Limb (tissue), 2 donors: ENCODE measurements around the gene PPIB.
A peak's percentile ranks its signal among the peaks of the same experiment; 100 is the strongest.

Experiments
- DNase-seq, 2 donors: peaks; one replicate each; pipeline ENCODE4 v3.0.0-alpha.2; 2016; ENCODE audit errors: extremely low spot score in 2 of 2

Gene PPIB

DNA sequence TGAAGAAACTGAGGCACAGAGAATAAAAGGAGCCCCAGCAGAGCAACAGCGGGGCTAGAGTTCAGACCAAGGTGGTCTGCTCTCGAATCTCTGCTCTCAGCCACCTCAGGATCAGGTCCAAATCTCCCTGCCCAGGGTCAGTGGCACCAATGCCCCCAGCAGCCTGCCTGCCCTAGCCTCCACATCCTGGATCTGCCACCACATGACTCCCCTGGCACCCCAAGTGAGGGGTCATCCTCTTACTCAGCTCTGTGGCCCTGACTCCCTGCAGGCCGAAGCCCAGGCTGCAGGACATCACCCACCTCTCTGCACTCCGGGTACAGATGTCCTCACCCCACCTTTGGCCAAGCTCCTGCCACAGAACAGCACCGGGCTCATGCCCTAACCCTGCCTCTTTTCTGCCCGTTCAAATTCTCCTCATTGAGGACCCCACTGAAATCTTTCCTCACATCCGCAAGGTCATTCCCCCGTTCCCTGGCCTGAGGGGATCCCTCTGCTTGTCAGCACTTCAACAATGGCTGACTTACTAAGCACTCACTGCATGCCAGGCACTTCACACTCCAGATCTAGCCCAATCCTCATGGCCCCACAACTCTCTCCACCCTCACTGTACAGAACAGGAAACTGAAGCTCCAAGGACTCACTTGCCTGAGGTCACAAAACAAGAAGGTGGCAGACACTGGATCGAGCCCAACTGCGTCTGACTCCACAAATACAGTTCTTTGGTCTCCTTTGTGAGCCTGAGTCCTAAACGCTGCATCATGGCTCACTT is 4.3 kb downstream of the PPIB start:
- DNase-seq = no peak

DNA sequence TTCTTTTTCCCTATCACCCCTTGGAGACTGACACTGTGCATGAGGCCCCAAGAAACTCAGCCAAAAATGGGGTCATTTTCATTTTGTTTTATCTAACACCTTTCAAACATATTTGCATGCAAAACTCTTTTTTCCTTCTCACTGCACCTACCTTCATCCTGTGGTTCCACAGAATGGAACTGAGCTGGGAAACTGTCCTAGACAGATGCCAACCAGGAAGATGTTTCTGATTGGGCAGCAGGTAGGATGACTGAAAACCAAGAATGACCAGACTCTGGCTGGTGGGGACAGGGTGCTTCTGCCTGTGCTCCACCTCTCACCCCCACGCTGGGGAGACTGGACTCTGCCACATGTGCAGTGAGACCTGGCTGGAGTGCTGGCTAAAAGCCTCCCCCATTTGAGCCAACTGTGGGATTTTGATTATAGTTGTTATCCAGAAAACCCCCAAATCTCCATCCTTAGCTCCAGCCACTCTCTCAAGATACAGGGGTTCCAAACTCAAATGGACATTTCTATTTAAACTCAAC is 5.2 kb downstream of the PPIB start:
- no peak for DNase-seq

- no peak for DNase-seq
These were observed 6.0 kb downstream of the PPIB start for GRCh38 chr15:64156652-64157331.

DNA sequence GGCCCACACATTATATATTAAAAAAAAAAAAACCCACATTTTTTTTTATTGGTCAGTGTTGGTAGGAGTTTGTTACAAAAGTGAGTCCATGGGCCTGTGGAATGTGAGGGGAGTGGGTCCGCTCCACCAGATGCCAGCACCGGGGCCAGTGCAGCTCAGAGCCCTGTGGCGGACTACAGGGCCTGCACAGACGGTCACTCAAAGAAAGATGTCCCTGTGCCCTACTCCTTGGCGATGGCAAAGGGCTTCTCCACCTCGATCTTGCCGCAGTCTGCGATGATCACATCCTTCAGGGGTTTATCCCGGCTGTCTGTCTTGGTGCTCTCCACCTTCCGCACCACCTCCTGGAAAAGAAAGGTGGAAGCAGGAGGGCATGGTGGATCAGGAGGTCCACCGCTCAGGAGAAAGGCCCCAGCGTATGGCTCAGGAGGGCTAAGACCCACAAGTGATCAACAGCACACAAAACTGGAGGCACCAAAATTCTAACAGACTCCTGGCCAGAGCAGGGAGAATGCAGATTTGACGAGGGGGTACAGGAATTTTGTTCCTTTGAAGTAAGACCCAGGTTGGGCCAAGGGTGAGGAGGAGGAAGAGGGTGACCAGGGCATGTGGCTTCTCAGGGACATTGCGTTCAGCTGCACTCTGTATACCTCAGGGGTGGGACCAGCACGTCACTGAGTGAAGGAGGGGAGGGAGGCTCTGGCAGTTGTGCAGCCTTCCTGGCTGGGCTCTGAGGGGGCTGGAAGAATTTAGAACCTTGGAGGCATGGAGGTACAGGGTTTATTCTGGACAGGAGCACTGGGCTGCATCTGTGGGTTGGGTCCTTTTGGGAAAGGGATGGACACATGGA is 6.8 kb downstream of the PPIB start:
- no peak for DNase-seq

DNA sequence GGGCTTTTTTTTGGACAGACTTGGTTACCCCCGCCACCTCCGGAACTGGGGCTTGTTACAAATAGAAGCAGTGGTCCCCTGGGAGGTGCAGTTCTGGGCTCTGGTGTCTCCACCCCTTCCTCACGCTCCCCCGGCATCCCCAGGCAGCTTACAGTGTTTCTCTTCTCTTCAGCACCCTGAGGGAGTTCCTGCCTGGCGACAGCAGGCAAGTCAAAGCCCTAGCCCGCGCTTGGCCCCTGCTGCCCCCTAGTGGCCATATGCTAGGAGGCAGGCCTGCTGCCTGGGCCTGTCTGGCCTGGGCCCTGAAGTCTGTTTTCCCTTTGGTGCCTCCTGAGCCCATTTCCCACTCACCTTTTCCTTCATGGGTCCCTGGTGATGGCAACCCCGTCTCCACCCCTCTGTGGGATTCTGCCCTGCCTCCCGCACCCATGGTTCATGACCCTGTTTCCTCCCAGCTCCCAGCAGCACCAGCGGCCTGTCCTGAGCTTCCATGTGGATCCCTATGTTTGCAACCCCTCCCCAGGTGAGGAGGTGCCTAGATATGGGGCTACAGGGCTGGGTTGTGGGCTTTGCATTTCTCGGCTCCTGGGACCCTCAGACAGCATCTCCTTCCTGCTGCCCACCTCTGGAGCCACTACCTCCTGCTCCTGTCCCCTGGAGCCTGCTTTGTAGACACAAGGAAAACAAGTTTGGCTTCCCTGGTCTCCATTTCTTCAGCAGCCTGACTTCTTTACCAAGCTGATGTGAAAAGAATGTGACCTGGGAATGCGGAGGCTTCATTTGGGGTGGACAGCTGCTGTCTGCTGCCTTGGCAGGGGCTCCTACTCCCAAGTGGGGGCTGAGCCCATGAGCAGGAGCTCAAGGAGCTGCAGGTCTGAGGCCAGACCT is 9.1 kb downstream of the PPIB start:
- DNase-seq = peak; percentile 81 to 94

GRCh38 chr15:64152507-64153387 is 10.1 kb downstream of the PPIB start:
- peak in 1 of 2 donors; percentile 58 for DNase-seq

DNA sequence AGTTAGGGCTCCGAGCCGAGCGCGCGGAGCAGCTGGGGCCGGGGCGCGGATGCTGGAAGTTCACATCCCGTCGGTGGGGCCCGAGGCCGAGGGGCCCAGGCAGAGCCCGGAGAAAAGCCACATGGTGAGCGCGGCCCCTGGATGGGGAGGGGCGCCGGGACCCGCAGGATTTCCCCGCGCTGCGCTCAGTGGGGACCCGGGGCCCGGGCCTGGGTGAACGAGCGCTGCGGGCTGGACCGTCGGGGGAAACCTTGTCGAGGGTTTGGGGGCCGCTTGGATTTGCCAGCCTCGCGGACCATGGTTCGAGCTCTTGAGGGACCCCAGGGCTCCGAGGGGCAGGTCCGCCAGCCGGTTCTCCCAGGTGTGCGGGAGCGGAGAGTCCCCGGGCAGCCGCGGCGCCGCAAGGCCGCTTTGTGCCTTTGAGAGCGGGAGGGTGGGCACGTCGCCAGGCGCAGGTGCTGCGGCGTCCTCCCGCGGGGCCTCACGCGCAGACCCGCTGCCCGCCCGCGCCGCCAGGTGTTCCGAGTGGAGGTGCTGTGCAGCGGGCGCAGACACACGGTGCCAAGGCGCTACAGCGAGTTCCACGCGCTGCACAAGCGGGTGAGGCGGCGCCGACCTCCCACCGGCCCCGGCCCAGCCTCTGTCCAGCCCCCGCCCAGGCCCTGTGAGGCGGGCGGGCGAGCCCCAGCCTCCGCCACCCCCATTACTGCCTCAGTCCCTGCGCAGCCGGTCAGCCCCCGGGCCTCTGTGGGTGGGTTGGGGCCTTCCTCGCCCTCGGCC is 10.9 kb downstream of the PPIB start, which contains the start of gene SNX22:
Gene SNX22 (plus strand): TSS at position 5 of the 780 bp plus-strand sequence. CDS start 45 bp downstream, at position 50.
- DNase-seq = peak in 1 of 2 donors; percentile 58

DNA sequence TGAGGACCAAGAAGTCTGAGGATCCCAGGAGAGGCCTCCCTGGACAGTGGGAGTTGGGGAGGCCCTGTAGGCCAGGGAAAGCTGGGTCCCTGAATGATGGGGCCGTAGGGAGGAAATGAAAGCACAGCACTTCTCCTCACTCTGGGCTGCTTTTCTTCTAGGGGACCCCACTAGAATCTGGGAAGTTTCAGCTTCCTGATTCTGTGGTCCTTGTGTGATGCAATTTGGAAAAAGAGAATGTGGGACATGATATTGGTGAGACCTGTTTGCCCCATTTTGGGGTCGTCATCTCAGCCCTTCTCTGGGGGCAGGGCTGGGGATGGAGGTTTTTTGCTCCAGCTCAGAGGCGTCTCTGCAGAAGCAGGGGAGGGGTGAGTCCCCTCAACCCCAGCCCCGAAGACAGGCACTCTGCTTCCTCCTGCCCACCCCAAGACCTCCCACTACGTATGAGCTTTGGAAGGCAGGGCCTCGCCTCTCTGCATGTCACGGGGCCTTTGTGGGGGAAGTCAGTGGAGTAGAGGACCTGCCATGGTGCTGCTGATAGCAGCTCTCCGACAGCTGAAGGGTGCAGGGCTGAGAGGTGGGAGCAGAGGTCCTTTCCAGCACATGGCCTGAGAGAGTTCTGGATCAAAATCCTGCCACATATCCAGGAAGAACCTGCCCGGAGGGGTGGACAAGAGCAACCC is 12.8 kb downstream of the PPIB start:
- no peak for DNase-seq

DNA sequence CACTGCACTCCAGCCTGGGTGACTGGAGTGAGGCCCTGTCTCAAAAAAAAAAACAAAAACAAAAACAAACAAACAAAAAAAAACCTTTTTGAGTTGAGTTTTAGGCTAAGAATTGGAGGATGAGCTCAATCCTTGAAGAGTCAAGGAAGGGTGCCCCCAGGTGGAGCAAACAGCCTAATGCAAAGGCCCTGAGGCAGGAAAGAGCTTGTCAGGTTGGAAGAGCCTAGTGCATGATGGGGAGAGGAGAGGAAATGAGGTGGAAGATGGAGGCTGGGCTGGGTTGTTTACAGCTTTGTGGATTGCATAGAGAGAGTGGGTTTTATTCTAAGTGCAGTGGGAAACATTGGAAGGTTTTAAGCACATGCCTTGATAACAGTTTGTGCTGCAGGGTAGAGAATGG is 13.4 kb downstream of the PPIB start:
- DNase-seq = no peak

DNA sequence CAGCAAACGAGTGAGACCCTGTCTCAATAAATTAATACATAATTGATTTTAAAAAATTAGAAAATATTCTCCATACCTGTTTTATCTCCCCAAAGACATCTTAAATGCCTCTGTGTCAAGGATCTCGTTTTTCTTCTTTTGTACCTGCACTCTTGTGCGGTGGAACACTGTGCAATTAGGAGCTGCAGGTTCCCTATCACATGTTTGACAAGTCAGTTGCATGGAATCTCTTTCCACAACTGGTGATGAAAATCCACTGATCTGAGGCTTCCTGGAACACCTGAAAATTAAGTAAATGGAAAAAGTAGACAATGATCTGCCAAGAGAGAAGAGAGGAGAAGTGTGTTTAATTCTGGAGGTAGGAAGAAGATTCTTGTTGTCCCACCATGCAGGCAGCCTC is 14.2 kb downstream of the PPIB start:
- DNase-seq = no peak

DNA sequence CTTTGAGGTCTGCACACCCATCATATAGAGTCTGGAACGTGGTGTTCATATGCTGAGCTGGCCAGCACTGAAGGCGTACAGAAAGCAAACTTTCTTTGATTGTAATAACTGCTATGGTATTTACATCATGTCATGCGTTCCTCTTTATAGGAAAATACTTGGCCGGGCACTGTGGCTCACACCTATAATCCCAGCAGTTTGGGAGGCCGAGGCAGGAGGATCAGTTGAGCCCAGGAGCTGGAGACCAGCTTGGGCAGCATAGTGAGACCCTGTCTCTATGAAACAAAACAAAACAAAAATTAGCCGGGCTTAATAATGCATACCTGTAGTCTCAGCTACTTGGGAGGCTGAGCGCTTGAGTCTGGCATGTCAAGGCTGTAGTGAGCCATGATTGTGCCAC is 14.7 kb downstream of the PPIB start:
- no peak for DNase-seq

DNA sequence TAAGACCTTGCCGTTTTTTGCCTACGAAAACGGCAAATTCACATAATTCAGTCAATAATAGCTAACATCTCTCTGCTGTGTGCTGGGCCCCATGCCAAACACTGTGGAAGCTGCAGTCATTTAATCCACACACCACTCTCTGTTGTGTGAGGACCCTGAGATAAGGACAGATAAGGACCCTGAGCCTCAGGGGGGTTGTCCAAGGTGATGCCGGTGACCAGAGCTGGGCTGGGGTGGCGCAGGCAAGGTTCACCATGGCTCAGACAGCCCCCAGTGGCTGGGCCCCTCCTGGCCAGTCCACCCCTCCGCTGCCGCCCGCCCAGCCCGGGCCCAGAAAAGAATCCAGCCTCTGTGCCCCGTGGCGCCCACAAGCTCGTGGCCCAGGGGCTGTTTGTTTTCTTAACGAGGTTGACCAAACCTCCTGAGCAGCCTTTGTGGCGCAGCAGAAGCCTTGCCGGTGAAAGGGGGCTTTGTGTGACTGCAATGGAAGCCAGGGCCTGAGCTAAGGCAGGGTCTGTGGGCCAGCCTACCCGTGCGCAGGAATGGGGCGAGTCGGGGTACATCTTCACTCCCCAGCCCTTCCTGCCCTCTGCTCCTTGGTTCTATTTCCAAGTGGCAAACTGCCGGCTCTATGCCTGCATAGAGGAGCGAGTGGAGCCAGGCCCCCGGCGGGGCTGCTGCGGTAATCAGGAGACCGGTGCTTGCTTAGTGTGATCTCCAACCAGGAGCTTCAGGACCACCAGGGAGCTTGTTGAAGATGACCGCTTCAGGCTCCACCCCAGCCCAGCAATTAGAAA is 15.7 kb downstream of the PPIB start:
- peak in 1 of 2 donors; percentile 59 for DNase-seq

DNA sequence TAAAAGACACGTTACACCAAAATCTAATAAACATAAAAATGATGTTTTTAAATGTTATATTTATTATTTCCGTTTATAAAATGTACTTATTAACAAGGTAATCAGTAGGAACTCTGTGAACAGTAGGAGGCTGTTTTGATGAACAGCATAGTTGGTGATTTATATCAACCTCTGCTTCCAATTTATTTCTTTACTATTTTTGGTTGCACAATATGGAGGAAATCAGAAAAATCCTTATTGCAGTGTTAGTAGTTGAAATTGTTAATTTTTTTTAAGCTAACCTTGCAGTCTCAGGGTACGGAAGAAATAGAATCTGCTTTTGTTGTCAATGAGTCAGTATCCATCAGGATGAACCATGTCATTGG is 16.3 kb downstream of the PPIB start:
- DNase-seq = no peak

DNA sequence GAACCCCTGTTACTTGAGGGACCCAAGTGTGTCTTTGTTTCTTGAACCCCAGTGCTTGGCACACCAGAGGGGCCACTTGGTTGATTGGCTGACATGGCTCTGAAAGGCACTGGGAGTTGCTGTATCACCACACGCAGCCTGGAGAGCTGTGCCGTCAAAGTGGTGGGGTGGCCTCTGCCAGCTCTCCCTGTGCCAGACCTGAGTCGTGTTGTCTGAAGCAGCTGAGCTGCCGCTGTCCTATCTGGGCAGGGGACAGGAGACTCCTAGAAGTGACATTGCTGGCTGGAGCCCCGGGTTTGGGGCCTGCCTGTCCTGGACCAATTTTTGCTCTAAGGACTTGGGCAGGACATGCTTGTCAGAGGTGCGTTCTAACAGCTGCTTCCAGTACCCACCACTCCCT is 16.8 kb downstream of the PPIB start:
- DNase-seq = no peak

GRCh38 chr15:64144565-64145281 is 18.1 kb downstream of the PPIB start:
- no peak for DNase-seq

GRCh38 chr15:64144192-64144564 is 18.6 kb downstream of the PPIB start:
- DNase-seq = no peak

- DNase-seq = no peak
These were observed 19.5 kb downstream of the PPIB start for GRCh38 chr15:64143276-64143675.
